KMS-11 (cell line): Measurements from ENCODE around the gene GLIS1.

ENCODE experiments used
- H2AFZ ChIP-seq: fragments of 200-600 bp; sonication (generic); 2 replicates; pipeline ENCODE4 v1.6.1; 2016; ENCODE audit warnings: antibody characterized with exemption, mixed run types, low read depth
- H3K27ac ChIP-seq: fragments of 200-600 bp; sonication (generic); 2 replicates; pipeline ENCODE4 v1.6.1; 2016; ENCODE audit warnings: mild to moderate bottlenecking, mixed run types
- H3K27me3 ChIP-seq: fragments of 200-600 bp; sonication (generic); 2 replicates; pipeline ENCODE4 v1.6.1; 2017; ENCODE audit warnings: mild to moderate bottlenecking, low read depth, mixed run types, moderate library complexity; ENCODE audit not compliant: insufficient read depth
- H3K36me3 ChIP-seq: fragments of 200-600 bp; sonication (generic); 2 replicates; pipeline ENCODE4 v1.6.1; 2017; ENCODE audit warnings: mild to moderate bottlenecking, mixed run types; ENCODE audit not compliant: insufficient read depth
- H3K4me1 ChIP-seq: fragments of 200-600 bp; sonication (generic); 2 replicates; pipeline ENCODE4 v1.6.1; 2016; ENCODE audit warnings: mild to moderate bottlenecking, low read depth, mixed run types; ENCODE audit not compliant: poor library complexity, severe bottlenecking
- H3K4me2 ChIP-seq: fragments of 200-600 bp; sonication (generic); 2 replicates; pipeline ENCODE4 v1.7.0; 2016; ENCODE audit warnings: mild to moderate bottlenecking, mixed run types
- H3K4me3 ChIP-seq: fragments of 200-600 bp; sonication (generic); IDR thresholded peaks from 2 replicates; pipeline ENCODE4 v1.6.1; 2017; ENCODE audit warnings: low read depth, low read length, mixed read lengths; ENCODE audit not compliant: insufficient read depth
- H3K79me2 ChIP-seq: fragments of 200-600 bp; sonication (generic); 2 replicates; pipeline ENCODE4 v1.6.1; 2016; ENCODE audit warnings: low read depth, mixed run types; ENCODE audit not compliant: insufficient read depth
- H3K9ac ChIP-seq: fragments of 200-600 bp; sonication (generic); 2 replicates; pipeline ENCODE4 v1.6.1; 2016; ENCODE audit warnings: mild to moderate bottlenecking, mixed run types
- H4K20me1 ChIP-seq: fragments of 200-600 bp; sonication (generic); 2 replicates; pipeline ENCODE4 v1.6.1; 2016; ENCODE audit warnings: mild to moderate bottlenecking, mixed run types; ENCODE audit not compliant: insufficient read depth
- TF ChIP-seq, protein P1 (sequence below): fragments of 200-600 bp; sonication (generic); conservative IDR thresholded peaks from 2 replicates; pipeline ENCODE4 v1.6.1; 2017; ENCODE audit warnings: low read depth, mild to moderate bottlenecking, antibody characterized with exemption, low read length, moderate library complexity, mixed read lengths

GLIS1 gene

DNA sequence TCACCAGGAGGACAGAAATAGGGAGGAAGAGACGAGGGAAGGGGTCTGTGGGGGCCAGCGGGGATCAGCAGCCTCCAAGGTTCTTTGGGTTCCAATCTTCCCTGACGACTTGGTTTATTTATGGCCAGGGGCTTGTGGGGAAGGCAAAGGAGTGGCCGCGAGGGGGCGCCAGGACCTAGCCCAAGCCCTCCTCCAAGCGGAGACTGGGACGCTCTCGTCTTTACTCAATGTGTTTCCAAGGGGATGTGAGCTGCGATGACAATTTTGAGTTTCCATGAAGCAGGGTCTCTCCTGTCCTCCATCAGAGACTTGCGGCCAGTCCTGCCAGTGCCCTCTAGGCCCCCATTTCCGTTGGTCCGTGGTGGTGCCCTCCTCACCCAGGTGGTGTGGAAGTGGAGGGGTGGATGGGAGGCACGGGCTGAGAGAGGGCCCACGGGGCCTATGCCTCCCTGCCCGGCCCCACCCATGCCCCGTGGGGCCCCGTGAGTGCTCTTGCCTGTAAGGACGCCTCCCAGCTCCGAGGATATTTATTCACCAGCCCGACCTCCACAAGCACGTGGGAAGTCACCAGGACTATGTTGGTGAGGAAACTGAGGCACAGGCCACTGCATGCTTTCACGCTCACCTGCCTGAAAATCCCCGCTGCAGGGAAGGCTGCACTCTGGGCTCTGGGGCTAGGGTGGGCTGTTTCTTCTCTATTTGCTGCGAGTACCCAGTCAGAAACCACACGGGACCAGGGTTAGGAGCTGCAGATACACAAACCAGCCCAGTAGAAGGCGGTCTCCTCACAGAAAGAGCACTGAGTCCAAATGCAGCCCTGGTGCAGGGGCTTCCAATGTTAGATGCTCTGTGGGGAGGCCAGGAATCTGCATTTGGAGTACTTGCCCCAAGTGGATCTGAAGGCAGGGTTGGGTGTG is 253.2 kb downstream of the GLIS1 start:
- no peaks in the 10 kb centered on the region for H4K20me1 ChIP-seq
- H3K4me1 ChIP-seq = no peaks in the 10 kb centered on the region
- no peak overlapping the region; the same call in 1 of the 2 replicates for H3K9ac ChIP-seq
- no peaks in the 10 kb centered on the region for H3K27me3 ChIP-seq
- H2AFZ ChIP-seq = peak overlapping the region; percentile 53; the same call in 1 of the 2 replicates
- H3K4me3 ChIP-seq = no peak overlapping the region
- no peak overlapping the region for H3K27ac ChIP-seq
- no peaks in the 10 kb centered on the region for H3K36me3 ChIP-seq
- TF ChIP-seq, protein P1, sequence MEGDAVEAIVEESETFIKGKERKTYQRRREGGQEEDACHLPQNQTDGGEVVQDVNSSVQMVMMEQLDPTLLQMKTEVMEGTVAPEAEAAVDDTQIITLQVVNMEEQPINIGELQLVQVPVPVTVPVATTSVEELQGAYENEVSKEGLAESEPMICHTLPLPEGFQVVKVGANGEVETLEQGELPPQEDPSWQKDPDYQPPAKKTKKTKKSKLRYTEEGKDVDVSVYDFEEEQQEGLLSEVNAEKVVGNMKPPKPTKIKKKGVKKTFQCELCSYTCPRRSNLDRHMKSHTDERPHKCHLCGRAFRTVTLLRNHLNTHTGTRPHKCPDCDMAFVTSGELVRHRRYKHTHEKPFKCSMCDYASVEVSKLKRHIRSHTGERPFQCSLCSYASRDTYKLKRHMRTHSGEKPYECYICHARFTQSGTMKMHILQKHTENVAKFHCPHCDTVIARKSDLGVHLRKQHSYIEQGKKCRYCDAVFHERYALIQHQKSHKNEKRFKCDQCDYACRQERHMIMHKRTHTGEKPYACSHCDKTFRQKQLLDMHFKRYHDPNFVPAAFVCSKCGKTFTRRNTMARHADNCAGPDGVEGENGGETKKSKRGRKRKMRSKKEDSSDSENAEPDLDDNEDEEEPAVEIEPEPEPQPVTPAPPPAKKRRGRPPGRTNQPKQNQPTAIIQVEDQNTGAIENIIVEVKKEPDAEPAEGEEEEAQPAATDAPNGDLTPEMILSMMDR = peak; percentile 94
- H3K79me2 ChIP-seq = no peaks in the 10 kb centered on the region
- peak overlapping the region; percentile 23; the same call in 1 of the 2 replicates for H3K4me2 ChIP-seq

GRCh38 chr1:53484705-53485477 is 254.1 kb downstream of the GLIS1 start:
- Histone ChIP-seq H3K79me2 (no peaks in the 10 kb centered on the region), H2AFZ (peak overlapping the region; percentile 53; the same call in 1 of the 2 replicates), H3K9ac (no peak overlapping the region), H3K4me3 (no peak overlapping the region), H3K27me3 (no peaks in the 10 kb centered on the region), H3K36me3 (no peaks in the 10 kb centered on the region), H3K27ac (no peak overlapping the region), H3K4me2 (no peak overlapping the region), H4K20me1 (no peaks in the 10 kb centered on the region), H3K4me1 (no peaks in the 10 kb centered on the region)
- TF ChIP-seq, protein P1 = no peak

DNA sequence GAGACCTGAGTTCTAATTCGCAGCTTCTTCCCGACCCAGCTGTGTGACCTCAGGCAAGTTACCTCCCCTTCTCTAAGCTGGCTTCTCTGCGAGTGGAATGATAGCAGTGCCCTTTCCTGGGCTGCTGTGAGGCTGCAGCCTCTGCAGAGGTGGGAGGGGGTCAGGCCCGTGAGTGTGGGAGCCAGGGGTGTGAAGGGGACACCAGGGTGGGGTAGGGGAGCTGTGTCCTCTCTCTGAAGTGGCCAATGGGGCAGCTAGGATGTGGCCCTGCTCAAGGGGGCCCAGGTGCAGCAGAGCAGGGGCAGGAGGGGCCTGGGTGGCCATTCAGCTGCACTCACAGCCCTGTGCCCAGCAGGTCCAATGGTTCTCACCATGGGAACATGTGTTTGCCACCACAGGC is 255.3 kb downstream of the GLIS1 start:
- Histone ChIP-seq H3K4me2 (no peak overlapping the region), H3K4me1 (no peaks in the 10 kb centered on the region), H3K27ac (no peak overlapping the region), H3K36me3 (no peaks in the 10 kb centered on the region), H3K9ac (no peak overlapping the region), H3K27me3 (no peaks in the 10 kb centered on the region), H4K20me1 (no peaks in the 10 kb centered on the region), H3K4me3 (no peak overlapping the region), H2AFZ (no peak overlapping the region), H3K79me2 (no peaks in the 10 kb centered on the region)
- TF ChIP-seq, protein P1 = no peak

GRCh38 chr1:53483170-53483569 is 255.8 kb downstream of the GLIS1 start:
- Histone ChIP-seq H3K4me3 (no peak overlapping the region), H3K4me2 (no peak overlapping the region), H3K27me3 (no peaks in the 10 kb centered on the region), H3K79me2 (no peaks in the 10 kb centered on the region), H2AFZ (no peak overlapping the region), H3K36me3 (no peaks in the 10 kb centered on the region), H4K20me1 (no peaks in the 10 kb centered on the region), H3K9ac (no peak overlapping the region), H3K4me1 (no peaks in the 10 kb centered on the region), H3K27ac (no peak overlapping the region)
- TF ChIP-seq, protein P1 = no peak
